ENCODE measurements around the gene LIF.

- no peak for TF ChIP-seq CTCF (conservative IDR thresholded peaks at IDR 0.05; ENCODE audit: low read depth, low read length)
- no peak for TF ChIP-seq POLR2A (IDR thresholded peaks at IDR 0.05; ENCODE audit: low read depth, low read length)
- no peak for TF ChIP-seq RFX5 (IDR thresholded peaks at IDR 0.05; ENCODE audit: low read depth, low read length)
- no peak for TF ChIP-seq MXI1 (IDR thresholded peaks at IDR 0.05; ENCODE audit: borderline replicate concordance, low read depth, low read length)
- no peak for TF ChIP-seq RCOR1 (IDR thresholded peaks at IDR 0.05; ENCODE audit: insufficient replicate concordance, low read length)
- TF ChIP-seq RAD21 (IDR thresholded peaks at IDR 0.05; ENCODE audit: low read length) = no peak
- no peak for TF ChIP-seq CEBPB (IDR thresholded peaks at IDR 0.05; ENCODE audit: low read depth, low read length)
- TF ChIP-seq FOS (IDR thresholded peaks at IDR 0.05; ENCODE audit: low read depth, low read length) = no peak
- TF ChIP-seq SMC3 (IDR thresholded peaks at IDR 0.05; ENCODE audit: low read depth, low read length) = no peak
- TF ChIP-seq, protein P1, sequence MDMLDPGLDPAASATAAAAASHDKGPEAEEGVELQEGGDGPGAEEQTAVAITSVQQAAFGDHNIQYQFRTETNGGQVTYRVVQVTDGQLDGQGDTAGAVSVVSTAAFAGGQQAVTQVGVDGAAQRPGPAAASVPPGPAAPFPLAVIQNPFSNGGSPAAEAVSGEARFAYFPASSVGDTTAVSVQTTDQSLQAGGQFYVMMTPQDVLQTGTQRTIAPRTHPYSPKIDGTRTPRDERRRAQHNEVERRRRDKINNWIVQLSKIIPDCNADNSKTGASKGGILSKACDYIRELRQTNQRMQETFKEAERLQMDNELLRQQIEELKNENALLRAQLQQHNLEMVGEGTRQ (IDR thresholded peaks at IDR 0.05; ENCODE audit: low read depth, low read length) = no peak
- TF ChIP-seq NFE2L2 (IDR thresholded peaks at IDR 0.05; ENCODE audit: low read depth, low read length) = no peak
- TF ChIP-seq, protein P2, sequence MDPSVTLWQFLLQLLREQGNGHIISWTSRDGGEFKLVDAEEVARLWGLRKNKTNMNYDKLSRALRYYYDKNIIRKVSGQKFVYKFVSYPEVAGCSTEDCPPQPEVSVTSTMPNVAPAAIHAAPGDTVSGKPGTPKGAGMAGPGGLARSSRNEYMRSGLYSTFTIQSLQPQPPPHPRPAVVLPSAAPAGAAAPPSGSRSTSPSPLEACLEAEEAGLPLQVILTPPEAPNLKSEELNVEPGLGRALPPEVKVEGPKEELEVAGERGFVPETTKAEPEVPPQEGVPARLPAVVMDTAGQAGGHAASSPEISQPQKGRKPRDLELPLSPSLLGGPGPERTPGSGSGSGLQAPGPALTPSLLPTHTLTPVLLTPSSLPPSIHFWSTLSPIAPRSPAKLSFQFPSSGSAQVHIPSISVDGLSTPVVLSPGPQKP (IDR thresholded peaks at IDR 0.05; ENCODE audit: borderline replicate concordance, low read depth, low read length) = no peak
- no peak for TF ChIP-seq MAZ (IDR thresholded peaks at IDR 0.05; ENCODE audit: borderline replicate concordance, low read depth, low read length)
- no peak for TF ChIP-seq BHLHE40 (IDR thresholded peaks at IDR 0.05; ENCODE audit: low read depth, low read length)
Observed at GRCh38 chr22:30238136-30238535, 8.4 kb downstream of the LIF start.
